Activated T-helper 1 cell treated with anti-CD3 and anti-CD28 coated beads, Interleukin-2, amount 50 U/mL, for 16 hours (primary cell): ENCODE measurements around the gene BCAS1.

Experiments used
- DNase-seq, 2 donors: peaks; one replicate each; pipeline ENCODE4 v3.0.0-alpha.2; 2020; ENCODE audit warnings: low read depth in 1 of 2, low spot score in 1 of 2

The BCAS1 gene

GRCh38 chr20:54078296-54078984 lies 8.0 kb upstream of the BCAS1 start:
- DNase-seq, result no peak

- DNase-seq, result no peak
Measured at GRCh38 chr20:54076259-54076658, 5.9 kb upstream of the BCAS1 start.

GRCh38 chr20:54075322-54075721 lies 4.9 kb upstream of the BCAS1 start:
- DNase-seq, result no peak

- DNase-seq, result no peak
Measured at GRCh38 chr20:54074511-54074910, 4.1 kb upstream of the BCAS1 start.

- no peak for DNase-seq
Measured at GRCh38 chr20:54073288-54073687, 2.9 kb upstream of the BCAS1 start.

GRCh38 chr20:54069501-54069971 lies 858 bp downstream of the BCAS1 start:
- DNase-seq, result no peak

GRCh38 chr20:54068966-54069365 lies 1.4 kb downstream of the BCAS1 start:
- no peak for DNase-seq

GRCh38 chr20:54068495-54068894 lies 1.9 kb downstream of the BCAS1 start:
- no peak for DNase-seq

- no peak for DNase-seq
Measured at GRCh38 chr20:54067606-54068174, 2.7 kb downstream of the BCAS1 start.

GRCh38 chr20:54065601-54066038 lies 4.8 kb downstream of the BCAS1 start:
- DNase-seq, result no peak

GRCh38 chr20:54064939-54065338 lies 5.5 kb downstream of the BCAS1 start:
- DNase-seq, result no peak

- no peak for DNase-seq
Measured at GRCh38 chr20:54063992-54064676, 6.3 kb downstream of the BCAS1 start.

- DNase-seq, result no peak
Measured at GRCh38 chr20:54063580-54063979, 6.8 kb downstream of the BCAS1 start.

GRCh38 chr20:54062812-54063280 lies 7.5 kb downstream of the BCAS1 start:
- DNase-seq, result no peak

- DNase-seq, result no peak
Measured at GRCh38 chr20:54061101-54061881, 9.1 kb downstream of the BCAS1 start.

GRCh38 chr20:54059691-54060364 lies 10.6 kb downstream of the BCAS1 start:
- no peak for DNase-seq

GRCh38 chr20:54058420-54059139 lies 11.8 kb downstream of the BCAS1 start:
- no peak for DNase-seq

GRCh38 chr20:54056762-54057639 lies 13.4 kb downstream of the BCAS1 start:
- no peak for DNase-seq

GRCh38 chr20:54054516-54054915 lies 15.9 kb downstream of the BCAS1 start:
- no peak for DNase-seq
